CMK (cell line): ENCODE measurements around the gene ZMPSTE24.
"Not testable (repeated sequence)": the region's sequence is repeated elsewhere in the genome, so short reads cannot be mapped to it uniquely, and the experiment has no call there.

Source experiments
- DNase-seq: peaks from one replicate; pipeline ENCODE4 v3.0.0-alpha.2; 2010; ENCODE audit warnings: low read depth

Gene ZMPSTE24

DNA sequence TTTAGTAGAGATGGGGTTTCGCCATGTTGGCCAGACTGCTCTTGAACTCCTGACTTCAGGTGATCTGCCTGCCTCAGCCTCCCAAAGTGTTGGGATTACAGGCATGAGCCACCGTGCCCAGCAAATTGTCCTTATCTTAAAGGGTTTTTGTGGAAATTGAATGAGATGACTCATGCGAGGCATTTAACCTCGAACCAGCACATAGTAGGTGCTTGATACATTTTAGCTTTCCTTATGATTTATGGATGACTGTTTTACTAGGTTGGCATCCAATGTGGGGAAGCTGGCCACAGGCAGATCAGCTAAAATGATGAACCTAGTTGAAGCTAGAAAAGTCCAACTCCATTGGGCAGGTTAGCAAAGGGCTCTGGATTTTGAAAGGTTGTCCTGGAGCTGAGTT is 60.4 kb downstream of the ZMPSTE24 start:
- no peak for DNase-seq

DNA sequence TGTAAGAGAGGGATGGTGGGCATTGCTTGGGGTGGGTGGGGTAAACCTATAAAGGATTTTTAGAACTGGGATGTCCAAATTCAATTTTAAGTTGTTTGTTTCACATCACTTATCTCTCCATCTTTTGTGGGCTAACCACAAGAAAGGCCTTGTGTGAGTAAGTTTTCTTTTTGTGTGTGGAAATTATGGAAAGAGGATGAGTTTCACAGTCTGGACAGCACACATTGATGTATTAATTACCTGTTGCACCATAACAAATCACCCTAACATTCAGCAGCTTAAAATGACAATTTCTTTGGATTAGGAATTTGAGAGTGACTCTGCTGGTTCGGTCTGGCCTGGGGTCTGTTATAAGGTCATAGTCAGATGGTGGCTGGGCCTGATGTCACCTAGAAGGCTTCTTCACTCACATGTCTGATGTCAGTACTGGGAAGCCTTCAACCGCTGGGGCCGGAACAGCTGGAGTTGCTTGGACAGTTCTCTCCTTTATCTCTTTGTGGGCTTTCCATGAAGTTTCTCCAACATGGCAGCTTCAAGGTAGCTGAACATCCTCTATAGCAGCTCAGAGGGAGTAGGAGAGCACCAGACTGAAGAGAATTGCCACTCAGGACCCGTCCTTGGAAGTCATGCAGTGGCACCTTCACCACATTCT is 61.1 kb downstream of the ZMPSTE24 start:
- no peak for DNase-seq

DNA sequence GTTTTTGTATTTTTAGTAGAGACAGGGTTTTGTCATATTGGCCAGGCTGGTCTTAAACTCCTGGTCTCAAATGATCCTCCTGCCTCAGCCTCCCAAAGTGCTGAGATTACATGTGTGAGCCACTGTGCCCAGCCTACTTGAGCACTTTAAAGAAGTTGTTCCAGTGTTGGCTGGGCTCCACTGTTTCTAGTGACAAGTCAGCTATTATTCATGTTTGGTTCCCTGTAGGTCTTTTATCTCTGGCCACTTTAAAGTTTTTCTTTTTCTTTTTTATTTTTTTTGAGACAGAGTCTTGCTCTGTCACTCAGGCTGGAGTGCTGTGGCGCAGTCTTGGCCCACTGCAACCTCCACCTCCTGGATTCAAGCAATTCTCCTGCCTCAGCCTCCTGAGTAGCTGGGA is 73.4 kb downstream of the ZMPSTE24 start:
- not testable (repeated sequence) for DNase-seq

DNA sequence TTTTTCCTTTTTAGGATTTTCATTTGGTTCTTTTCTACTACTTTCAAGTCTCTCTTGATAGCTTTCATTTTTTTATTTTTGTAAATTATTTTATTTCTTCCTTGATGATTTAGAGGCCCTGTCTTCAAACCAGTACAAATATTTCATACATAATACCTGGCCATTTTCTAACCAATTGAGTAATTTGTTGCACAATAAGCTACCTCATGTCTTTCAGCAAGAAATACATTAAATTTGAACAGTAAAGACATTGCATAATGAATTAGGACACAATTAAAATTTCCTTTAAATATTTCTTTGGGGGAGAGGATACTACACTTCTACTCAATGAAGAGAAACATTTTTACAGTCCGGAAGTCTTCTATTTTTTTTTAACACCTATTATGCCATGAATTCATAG is 74.7 kb downstream of the ZMPSTE24 start:
- DNase-seq, result no peak

GRCh38 chr1:40337443-40337842 is 79.4 kb downstream of the ZMPSTE24 start:
- DNase-seq, result no peak

GRCh38 chr1:40338745-40339419 is 80.8 kb downstream of the ZMPSTE24 start:
- DNase-seq, result peak; percentile 62

GRCh38 chr1:40339420-40340323 is 81.6 kb downstream of the ZMPSTE24 start:
- peak; percentile 37 for DNase-seq

DNA sequence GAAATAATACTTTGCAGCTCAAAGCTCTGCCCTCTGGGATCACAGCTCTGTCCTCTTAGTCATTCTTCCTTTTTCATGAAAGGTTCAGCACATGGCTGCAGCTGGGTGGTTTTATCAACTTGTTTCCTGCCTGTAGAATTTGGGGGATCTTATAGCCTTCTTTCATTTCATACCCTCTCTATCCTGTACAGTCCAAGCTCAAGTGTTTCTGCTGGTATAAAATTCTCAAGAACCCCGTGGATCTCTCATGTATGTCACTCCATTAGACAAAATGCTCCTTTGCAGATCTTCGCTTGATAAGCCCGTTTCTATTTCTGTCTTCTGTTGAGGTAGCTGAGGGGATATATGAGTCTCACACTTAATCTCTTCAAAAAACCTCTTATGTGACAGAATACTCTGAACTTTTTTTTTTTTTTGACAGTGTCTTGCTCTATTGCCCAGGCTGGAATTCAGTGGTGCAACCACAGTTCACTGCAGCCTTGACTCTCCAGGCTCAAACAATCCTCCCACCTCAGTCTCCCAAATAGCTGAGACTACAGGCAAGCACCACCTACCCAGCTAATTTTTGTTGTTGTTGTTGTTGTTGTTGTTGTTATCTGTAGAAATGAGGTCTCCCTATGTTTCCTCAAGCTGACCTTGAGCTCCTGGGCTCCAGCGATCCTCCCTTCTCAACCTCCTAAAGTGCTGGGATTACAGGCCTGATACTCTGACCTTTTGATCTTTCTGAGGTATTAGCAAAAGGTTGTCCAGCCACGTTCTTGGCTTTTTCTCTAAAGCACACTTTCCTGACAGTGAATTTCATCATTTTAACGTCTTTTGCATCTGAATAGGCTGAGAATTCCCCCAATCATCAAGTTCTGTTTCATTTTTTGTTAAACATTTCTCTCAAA is 83.7 kb downstream of the ZMPSTE24 start:
- no peak for DNase-seq

GRCh38 chr1:40342381-40342717 is 84.3 kb downstream of the ZMPSTE24 start:
- DNase-seq, result not testable (repeated sequence)
